ENCODE measurements around the gene CAPSL.

- TF ChIP-seq CTCF (conservative IDR thresholded peaks at IDR 0.05 in 1 of 2, IDR thresholded peaks at IDR 0.05 in 1 of 2; ENCODE audit: extremely low read depth in 1 of 2, insufficient read depth in 1 of 2, low read depth in 1 of 2, low read length in 2 of 2), result no peak
- TF ChIP-seq EZH2 (IDR thresholded peaks at IDR 0.05; ENCODE audit: borderline replicate concordance, low read length), result no peak
Observed at GRCh38 chr5:35919191-35919590, 19.2 kb downstream of the CAPSL start.

Data from mammary epithelial cell (primary cell).